Natural killer cell treated with Interleukin-12 subunit alpha and Interleukin-12 subunit beta and Interleukin-15 and Interleukin-18, amount 100 ng/mL, for 72 hours (primary cell): Measurements from ENCODE around the gene MACROH2A2. TPM values are rescaled to one million over a fixed set of nuclear protein-coding genes. Genes with fewer than 3 reads are reported as not detected.

Source experiments
- ATAC-seq, 2 donors: fragments of 150-1000 bp; cut with Tn5 transposase in 1 of 2; sonication (Bioruptor Pico), chemical (Tn5 transposase) in 1 of 2; 2 replicates each; pipeline ENCODE4 v1.10.0; 2021
- DNase-seq: peaks from one replicate; pipeline ENCODE4 v3.0.0; 2022; ENCODE audit warnings: low spot score
- H3K27ac Mint-ChIP-seq, 2 donors: 1 replicate in 1 of 2; 2 replicates in 1 of 2; pipeline ENCODE4 v1.8.0; 2022; ENCODE audit warnings: mixed read lengths in 2 of 2, mild to moderate bottlenecking in 1 of 2, moderate library complexity in 1 of 2
- H3K27me3 Mint-ChIP-seq, 2 donors: 1 replicate in 1 of 2; 2 replicates in 1 of 2; pipeline ENCODE4 v1.8.0; 2022; ENCODE audit warnings: mixed read lengths in 2 of 2
- H3K36me3 Mint-ChIP-seq: one replicate; pipeline ENCODE4 v1.8.0; 2022; ENCODE audit warnings: mixed read lengths
- H3K4me1 Mint-ChIP-seq, 2 donors: 1 replicate in 1 of 2; 2 replicates in 1 of 2; pipeline ENCODE4 v1.8.0; 2022; ENCODE audit warnings: low read depth in 2 of 2, mixed read lengths in 2 of 2, mild to moderate bottlenecking in 1 of 2
- H3K4me3 Mint-ChIP-seq: one replicate; pipeline ENCODE4 v1.8.0; 2022; ENCODE audit warnings: mixed read lengths
- H3K9me3 Mint-ChIP-seq: 2 replicates; pipeline ENCODE4 v1.8.0; 2022; ENCODE audit warnings: mixed read lengths
- total RNA-seq, 2 donors: library from RNA; stranded (reverse); gene quantifications; one replicate each; pipeline ENCODE4 v1.2.3, GENCODE V29; 2022

The MACROH2A2 gene
- total RNA-seq, 2 donors from 2014 or later: 0.43 to 0.56 TPM

DNA sequence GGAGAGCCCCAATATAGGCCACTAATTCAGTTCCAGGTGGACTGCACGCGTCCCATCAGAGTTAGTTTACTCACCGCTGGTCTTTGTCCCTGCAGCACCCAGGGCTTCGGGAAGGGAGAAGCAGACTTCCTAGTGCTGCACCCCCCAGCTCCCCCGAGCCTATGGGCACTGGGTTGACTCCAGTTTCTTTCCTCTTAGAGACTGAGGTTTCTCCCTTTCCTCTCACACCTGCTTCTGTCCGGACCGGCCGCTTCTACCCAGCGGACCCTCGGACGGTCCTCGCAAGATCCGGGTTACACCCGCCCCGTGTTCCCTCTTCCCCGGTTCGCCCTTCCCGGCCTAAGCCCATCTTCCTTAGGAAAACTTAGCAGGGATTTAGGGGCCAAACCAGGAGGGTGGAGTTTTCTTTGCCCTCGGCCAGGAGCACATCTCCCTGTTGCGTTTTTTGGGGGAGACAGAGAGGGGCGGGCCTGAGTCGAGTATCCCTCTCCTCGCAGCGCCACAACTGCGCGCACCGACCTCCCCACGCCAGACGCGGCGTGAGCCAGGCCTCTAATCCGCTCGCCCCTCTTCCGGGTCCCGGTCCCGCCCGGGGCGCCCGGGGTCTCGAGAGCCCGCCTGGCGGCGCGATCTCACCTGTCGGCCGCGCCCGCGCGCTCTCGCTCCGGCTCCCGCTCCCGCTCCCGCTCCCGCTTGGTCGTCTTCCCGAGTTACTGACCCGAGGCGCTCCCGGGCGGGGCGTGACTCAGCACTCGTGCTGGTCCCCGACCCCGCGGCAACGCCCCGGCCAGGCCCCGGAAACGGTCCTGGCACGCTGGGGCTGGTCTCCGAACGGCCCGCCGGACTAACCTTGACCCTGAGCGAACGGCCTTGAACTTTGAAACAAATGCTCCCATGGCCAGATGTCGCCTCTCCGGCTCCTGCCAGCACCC, 79.7 kb downstream of the MACROH2A2 start, which contains the start of gene AIFM2:
AIFM2 (minus strand) TSS at position 728 of the 932 bp plus-strand sequence. CDS start 8,741 bp downstream, outside the sequence.
- peak within 1 kb of the TSS; percentile 85 to 93 for H3K27ac Mint-ChIP-seq
- peak; percentile 81 to 90 for ATAC-seq
- H3K9me3 Mint-ChIP-seq: no peaks in the 10 kb centered on the region

DNA sequence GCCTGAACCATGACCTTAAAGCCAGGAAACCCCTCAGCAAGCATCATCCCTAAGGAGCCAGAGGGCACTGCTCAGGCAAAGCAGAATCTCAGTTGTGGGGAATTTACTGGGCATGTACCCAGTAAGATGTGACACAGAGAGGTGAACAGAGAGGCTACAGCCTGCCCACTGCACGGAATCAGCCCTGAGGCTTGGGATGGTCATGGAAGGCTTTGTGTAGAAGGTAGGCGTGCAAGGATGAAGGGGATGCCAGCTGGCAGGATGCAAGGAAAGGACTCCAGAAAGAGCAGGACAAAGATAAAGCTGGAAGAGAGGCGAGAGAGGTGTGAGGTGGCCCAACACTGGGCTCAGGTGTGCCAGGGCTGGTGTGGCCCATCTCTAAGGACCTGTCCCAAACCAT, 82.4 kb downstream of the MACROH2A2 start:
- Mint-ChIP-seq H3K4me3 (no peak overlapping the region), H3K27ac (no peak overlapping the region), H3K27me3 (no peaks in the 10 kb centered on the region), H3K9me3 (no peaks in the 10 kb centered on the region), H3K4me1 (peaks cover 26 to 35% of the 10 kb centered on the region in 2 donors), H3K36me3 (no peaks in the 10 kb centered on the region)
- DNase-seq (no peak), ATAC-seq (no peak)

More for the DNA sequence above, 79.7 kb downstream of the MACROH2A2 start, which contains the start of gene AIFM2:
- Mint-ChIP-seq H3K4me1 (peaks cover 21 to 34% of the 10 kb centered on the region in 2 donors), H3K27me3 (no peaks in the 10 kb centered on the region), H3K4me3 (peak within 1 kb of the TSS; percentile 91), H3K36me3 (no peaks in the 10 kb centered on the region)
- peak; percentile 78 for DNase-seq

DNA sequence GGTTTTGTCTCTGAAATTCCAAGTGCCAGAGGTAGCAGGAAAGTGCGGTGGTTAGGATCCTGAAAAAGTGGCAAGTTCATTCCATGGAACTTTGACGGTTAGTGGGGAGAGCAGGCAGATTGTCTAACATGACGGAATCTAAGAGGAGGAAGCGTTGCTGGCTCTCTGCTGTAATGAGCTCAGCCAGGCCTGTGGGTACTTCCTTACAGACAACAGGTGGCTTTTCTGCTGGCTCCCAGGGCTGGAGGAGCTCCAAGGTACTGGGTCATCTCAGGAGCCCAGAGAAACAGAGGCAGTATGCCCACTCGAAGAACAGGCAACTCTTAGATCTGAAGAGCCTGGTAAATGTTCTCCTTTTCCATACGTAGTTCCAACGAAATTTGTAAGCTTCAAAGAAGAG, 83.0 kb downstream of the MACROH2A2 start:
- Mint-ChIP-seq H3K4me3 (no peak overlapping the region), H3K27ac (no peak overlapping the region), H3K36me3 (no peaks in the 10 kb centered on the region), H3K4me1 (peaks cover 26 to 29% of the 10 kb centered on the region in 2 donors), H3K9me3 (no peaks in the 10 kb centered on the region), H3K27me3 (no peaks in the 10 kb centered on the region)
- DNase-seq (no peak), ATAC-seq (no peak)

- no peaks in the 10 kb centered on the region for H3K36me3 Mint-ChIP-seq
- no peaks in the 10 kb centered on the region for H3K27me3 Mint-ChIP-seq
- no peak for ATAC-seq
- no peaks in the 10 kb centered on the region for H3K9me3 Mint-ChIP-seq
- DNase-seq: no peak
- H3K4me3 Mint-ChIP-seq: no peak overlapping the region
- peaks cover 21 to 22% of the 10 kb centered on the region in 2 donors for H3K4me1 Mint-ChIP-seq
- H3K27ac Mint-ChIP-seq: no peak overlapping the region
These were observed 84.5 kb downstream of the MACROH2A2 start for GRCh38 chr10:70137135-70137534.

DNA sequence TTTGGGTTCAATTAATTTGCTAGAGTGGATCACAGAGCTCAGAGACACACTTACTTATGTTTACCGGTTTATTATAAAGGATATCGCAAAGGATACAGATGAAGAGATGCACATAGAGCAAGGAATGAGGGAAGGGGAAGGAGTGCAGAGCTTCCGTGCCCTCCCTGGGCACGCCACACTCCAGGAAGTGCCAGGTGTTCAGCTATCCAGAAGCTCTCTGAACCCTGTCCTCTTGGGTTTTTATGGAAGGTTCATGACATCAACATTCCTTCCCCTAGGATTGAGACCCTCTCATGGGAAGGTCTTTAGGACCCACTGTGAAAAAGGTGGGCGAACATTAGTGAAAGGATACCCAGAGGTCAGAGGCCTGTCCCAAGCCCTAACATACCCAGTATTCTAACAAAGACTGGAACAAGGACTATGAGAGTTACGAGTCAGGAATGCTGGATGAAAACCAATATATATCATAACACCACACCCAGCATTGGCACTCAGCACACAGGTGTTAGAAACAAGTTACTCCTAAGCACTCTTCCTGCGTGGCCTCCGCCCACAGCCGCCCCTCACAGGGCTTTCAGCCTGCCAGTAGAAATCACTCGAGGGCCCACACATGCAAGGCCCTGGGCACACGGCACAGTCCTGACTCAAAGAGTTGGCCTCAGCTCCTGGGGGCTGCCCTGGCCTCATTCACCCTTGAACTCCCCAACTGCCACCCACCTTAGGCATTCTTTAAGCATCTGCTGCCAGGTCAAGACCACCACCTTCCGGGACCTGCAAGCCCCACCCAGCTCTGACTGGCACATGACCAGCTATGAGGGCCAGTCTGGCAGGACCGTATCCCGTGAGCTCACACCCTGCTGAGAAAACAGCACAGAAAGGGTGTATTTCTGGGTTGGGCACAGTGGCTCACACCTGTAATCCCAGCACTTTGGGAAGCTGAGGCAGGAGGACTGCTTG, 85.6 kb downstream of the MACROH2A2 start:
- no peaks in the 10 kb centered on the region for H3K36me3 Mint-ChIP-seq
- no peaks in the 10 kb centered on the region for H3K27me3 Mint-ChIP-seq
- H3K4me3 Mint-ChIP-seq: no peak overlapping the region
- peaks cover 13 to 20% of the 10 kb centered on the region in 2 donors for H3K4me1 Mint-ChIP-seq
- H3K9me3 Mint-ChIP-seq: no peaks in the 10 kb centered on the region
- no peak for ATAC-seq
- no peak overlapping the region for H3K27ac Mint-ChIP-seq
- no peak for DNase-seq

- H3K36me3 Mint-ChIP-seq: no peaks in the 10 kb centered on the region
- no peak overlapping the region for H3K27ac Mint-ChIP-seq
- H3K9me3 Mint-ChIP-seq: no peaks in the 10 kb centered on the region
- ATAC-seq (no peak), DNase-seq (no peak)
- H3K27me3 Mint-ChIP-seq: no peaks in the 10 kb centered on the region
- H3K4me3 Mint-ChIP-seq: no peak overlapping the region
- peaks cover 13 to 26% of the 10 kb centered on the region in 2 donors for H3K4me1 Mint-ChIP-seq
These were observed 86.7 kb downstream of the MACROH2A2 start for GRCh38 chr10:70139151-70139996.

- H3K36me3 Mint-ChIP-seq: no peaks in the 10 kb centered on the region
- H3K27me3 Mint-ChIP-seq: no peaks in the 10 kb centered on the region
- ATAC-seq (peak in 1 of 2 donors; percentile 18), DNase-seq (no peak)
- no peaks in the 10 kb centered on the region for H3K9me3 Mint-ChIP-seq
- H3K27ac Mint-ChIP-seq: no peak overlapping the region
- H3K4me3 Mint-ChIP-seq: no peak overlapping the region
- H3K4me1 Mint-ChIP-seq: peaks cover 17 to 30% of the 10 kb centered on the region in 2 donors
These were observed 87.3 kb downstream of the MACROH2A2 start for GRCh38 chr10:70139997-70140250.

DNA sequence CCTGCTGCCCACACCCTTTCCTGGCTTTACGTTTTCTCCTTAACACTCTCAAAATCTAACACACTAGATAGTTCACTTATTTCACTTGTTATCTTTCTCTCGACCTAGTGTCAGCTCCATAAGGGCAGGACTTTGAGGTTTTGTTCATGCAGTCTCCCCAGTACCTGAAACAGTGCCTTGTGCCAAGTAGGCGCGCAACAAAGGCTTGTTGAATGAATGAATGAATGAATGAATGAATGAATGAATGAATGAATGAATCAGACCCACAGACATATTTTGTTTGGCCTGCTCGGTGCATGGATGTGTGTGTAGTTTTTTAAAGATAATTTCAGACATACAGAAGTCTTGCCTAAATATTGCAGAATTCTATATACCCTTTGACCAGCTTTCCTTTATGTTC, 87.7 kb downstream of the MACROH2A2 start:
- Mint-ChIP-seq H3K9me3 (no peaks in the 10 kb centered on the region), H3K27ac (no peak overlapping the region), H3K36me3 (no peaks in the 10 kb centered on the region), H3K4me1 (peaks cover 17 to 30% of the 10 kb centered on the region in 2 donors), H3K27me3 (no peaks in the 10 kb centered on the region), H3K4me3 (no peak overlapping the region)
- DNase-seq (no peak), ATAC-seq (no peak)

- no peak for DNase-seq
- ATAC-seq: no peak
- Mint-ChIP-seq H3K9me3 (no peaks in the 10 kb centered on the region), H3K36me3 (no peaks in the 10 kb centered on the region), H3K27me3 (no peaks in the 10 kb centered on the region), H3K27ac (peak overlapping the region in 1 of 2 donors; percentile 47), H3K4me1 (peaks cover 15 to 24% of the 10 kb centered on the region in 2 donors), H3K4me3 (no peak overlapping the region)
These were observed 89.9 kb downstream of the MACROH2A2 start for GRCh38 chr10:70142555-70142954.

GRCh38 chr10:70144372-70145110, 91.9 kb downstream of the MACROH2A2 start:
- no peaks in the 10 kb centered on the region for H3K27me3 Mint-ChIP-seq
- H3K36me3 Mint-ChIP-seq: no peaks in the 10 kb centered on the region
- H3K9me3 Mint-ChIP-seq: no peaks in the 10 kb centered on the region
- DNase-seq (no peak), ATAC-seq (no peak)
- H3K4me1 Mint-ChIP-seq: peaks cover 12 to 22% of the 10 kb centered on the region in 2 donors
- peak overlapping the region; percentile 70 to 83 for H3K27ac Mint-ChIP-seq
- peak overlapping the region; percentile 89 for H3K4me3 Mint-ChIP-seq

- Mint-ChIP-seq H3K4me1 (peaks cover 17 to 25% of the 10 kb centered on the region in 2 donors), H3K27me3 (no peaks in the 10 kb centered on the region), H3K27ac (peak overlapping the region; percentile 70 to 83), H3K9me3 (no peaks in the 10 kb centered on the region), H3K4me3 (peak overlapping the region; percentile 89), H3K36me3 (peaks cover 6% of the 10 kb centered on the region)
- DNase-seq: no peak
- ATAC-seq: no peak
These were observed 92.6 kb downstream of the MACROH2A2 start for GRCh38 chr10:70145166-70145665.

- Mint-ChIP-seq H3K36me3 (peaks cover 6% of the 10 kb centered on the region), H3K4me1 (peaks cover 17 to 25% of the 10 kb centered on the region in 2 donors), H3K9me3 (no peaks in the 10 kb centered on the region), H3K4me3 (peak overlapping the region; percentile 89), H3K27ac (peak overlapping the region; percentile 83 to 92), H3K27me3 (no peaks in the 10 kb centered on the region)
- peak; percentile 87 for DNase-seq
- peak; percentile 78 to 86 for ATAC-seq
These were observed 93.2 kb downstream of the MACROH2A2 start for GRCh38 chr10:70145666-70146488.
